IMR-90 (cell line): ENCODE data around the gene RAPGEFL1. TPM values are rescaled to one million over a fixed set of nuclear protein-coding genes. Genes with fewer than 3 reads are reported as not detected.

Source experiments
- ATAC-seq: fragments of 200-7000 bp; cut with Tn5 transposase; 2 replicates; pipeline ENCODE4 v1.9.1; 2020; ENCODE audit warnings: low read depth, mild to moderate bottlenecking, moderate library complexity
- BruUV-seq: library from RNA; stranded (reverse); fragments of 400-500 nt; replicated peaks from 2 replicates; lab custom pipeline; 2021; lab: Mats Ljungman, UMichigan
- CTCF ChIA-PET: fragments of 300-600 bp; formaldehyde crosslinking; extraction: SDS; loops from one replicate; lab custom pipeline; 2021; ENCODE audit warnings: antibody characterized with exemption; lab: Yijun Ruan, JAX
- POLR2A ChIA-PET: fragments of 300-600 bp; sonication (Branson Sonifier 250); formaldehyde crosslinking; loops from one replicate; lab custom pipeline; 2022; ENCODE audit warnings: antibody characterized with exemption; ENCODE audit not compliant: unreplicated experiment; lab: Charles Lee
- DNase-seq: peaks from one replicate; pipeline ENCODE4 v3.0.0; 2013
- H2AFZ ChIP-seq: replicated peaks from 2 replicates; pipeline ENCODE3; 2013; ENCODE audit warnings: low read length, mild to moderate bottlenecking; ENCODE audit not compliant: poor library complexity
- H2AK5ac ChIP-seq: 2 replicates; pipeline ENCODE4 v1.6.1; 2013; ENCODE audit warnings: low read depth, low read length, inconsistent platforms
- H2AK9ac ChIP-seq: replicated peaks from 2 replicates; pipeline ENCODE3; 2013; ENCODE audit warnings: mild to moderate bottlenecking, low read depth, low read length, moderate library complexity; ENCODE audit not compliant: poor library complexity
- H2BK120ac ChIP-seq: 2 replicates; pipeline ENCODE4 v1.6.1; 2013; ENCODE audit warnings: low read depth, low read length, inconsistent platforms
- H2BK15ac ChIP-seq: 3 replicates; pipeline ENCODE4 v1.6.1; 2013; ENCODE audit warnings: low read depth, low read length, inconsistent platforms
- H2BK20ac ChIP-seq: 2 replicates; pipeline ENCODE4 v1.6.1; 2013; ENCODE audit warnings: low read depth, mild to moderate bottlenecking, inconsistent platforms, low read length, moderate library complexity
- H2BK5ac ChIP-seq: 2 replicates; pipeline ENCODE4 v1.6.1; 2013; ENCODE audit warnings: mild to moderate bottlenecking, low read depth, low read length, inconsistent platforms; ENCODE audit not compliant: poor library complexity, severe bottlenecking
- H3K14ac ChIP-seq: replicated peaks from 2 replicates; pipeline ENCODE4 v1.6.1; 2013; ENCODE audit warnings: low read depth, low read length, inconsistent platforms
- H3K18ac ChIP-seq: 2 replicates; pipeline ENCODE4 v1.6.1; 2013; ENCODE audit warnings: low read depth, low read length, control low read depth
- H3K23ac ChIP-seq: 2 replicates; pipeline ENCODE4 v1.6.1; 2013; ENCODE audit warnings: low read depth, low read length, inconsistent platforms
- H3K27ac ChIP-seq: 2 replicates; pipeline ENCODE4 v1.5.1; 2013; ENCODE audit warnings: mild to moderate bottlenecking, control low read depth, low read length; ENCODE audit not compliant: insufficient read depth
- H3K27me3 ChIP-seq: 2 replicates; pipeline ENCODE4 v1.6.1; 2013; ENCODE audit warnings: low read length; ENCODE audit not compliant: control insufficient read depth, insufficient read depth
- H3K36me3 ChIP-seq: 2 replicates; pipeline ENCODE4 v1.6.1; 2013; ENCODE audit warnings: low read length, mixed read lengths; ENCODE audit not compliant: control insufficient read depth, insufficient read depth
- H3K4ac ChIP-seq: 2 replicates; pipeline ENCODE4 v1.6.1; 2013; ENCODE audit warnings: low read depth, low read length, inconsistent platforms
- H3K4me1 ChIP-seq: 2 replicates; pipeline ENCODE4 v1.6.1; 2013; ENCODE audit warnings: low read length, mixed read lengths; ENCODE audit not compliant: control insufficient read depth, insufficient read depth
- H3K4me2 ChIP-seq: 2 replicates; pipeline ENCODE4 v1.6.1; 2013; ENCODE audit warnings: low read depth, mild to moderate bottlenecking, control low read depth, low read length, moderate library complexity
- H3K4me3 ChIP-seq: 2 replicates; pipeline ENCODE4 v1.5.1; 2013; ENCODE audit warnings: low read depth, mild to moderate bottlenecking, control low read depth, low read length, moderate library complexity; ENCODE audit not compliant: insufficient read depth
- H3K56ac ChIP-seq: 2 replicates; pipeline ENCODE4 v1.6.1; 2013; ENCODE audit warnings: low read length, inconsistent platforms; ENCODE audit not compliant: insufficient read depth; ENCODE audit errors: extremely low read depth
- H3K79me1 ChIP-seq, 2 experiments: 2 replicates each; pipeline ENCODE4 v1.6.1; 2013; ENCODE audit warnings: low read length in 2 of 2, inconsistent platforms in 1 of 2, low read depth in 1 of 2
- H3K9ac ChIP-seq: 2 replicates; pipeline ENCODE4 v1.6.1; 2013; ENCODE audit warnings: low read depth, low read length, control low read depth
- H3K9me1 ChIP-seq: 2 replicates; pipeline ENCODE4 v1.6.1; 2013; ENCODE audit warnings: low read length, inconsistent platforms; ENCODE audit not compliant: insufficient read depth
- H3K9me3 ChIP-seq: 2 replicates; pipeline ENCODE4 v1.6.1; 2013; ENCODE audit warnings: low read length; ENCODE audit not compliant: control insufficient read depth, insufficient read depth
- H4K20me1 ChIP-seq: 2 replicates; pipeline ENCODE4 v1.6.1; 2013; ENCODE audit warnings: low read length, inconsistent platforms; ENCODE audit not compliant: insufficient read depth
- H4K5ac ChIP-seq: 2 replicates; pipeline ENCODE4 v1.6.1; 2013; ENCODE audit warnings: mild to moderate bottlenecking, low read depth, low read length, control low read depth
- H4K8ac ChIP-seq, 2 experiments: 2 replicates each; pipeline ENCODE4 v1.6.1; 2013; ENCODE audit warnings: low read depth in 2 of 2, low read length in 2 of 2, control low read depth in 1 of 2, inconsistent platforms in 1 of 2
- H4K91ac ChIP-seq: 2 replicates; pipeline ENCODE4 v1.6.1; 2013; ENCODE audit warnings: low read depth, low read length, inconsistent platforms; ENCODE audit not compliant: insufficient read depth
- CEBPB ChIP-seq: IDR thresholded peaks from 2 replicates; pipeline ENCODE4 v1.6.1; 2012; ENCODE audit warnings: low read depth, low read length, improper control_type of control experiment
- CHD1 ChIP-seq: IDR thresholded peaks from 2 replicates; pipeline ENCODE4 v1.6.1; 2012; ENCODE audit warnings: low read depth, low read length, improper control_type of control experiment
- CTCF ChIP-seq: conservative IDR thresholded peaks from 2 replicates; pipeline ENCODE4 v1.5.1; 2012; ENCODE audit warnings: mild to moderate bottlenecking, low read depth, low read length, improper control_type of control experiment
- MAZ ChIP-seq: IDR thresholded peaks from 2 replicates; pipeline ENCODE4 v1.6.1; 2012; ENCODE audit warnings: low read depth, mild to moderate bottlenecking, low read length, improper control_type of control experiment, moderate library complexity, borderline replicate concordance
- MXI1 ChIP-seq: IDR thresholded peaks from 2 replicates; pipeline ENCODE4 v1.6.1; 2012; ENCODE audit warnings: low read depth, mild to moderate bottlenecking, low read length, moderate library complexity, borderline replicate concordance
- POLR2A ChIP-seq: IDR thresholded peaks from 2 replicates; pipeline ENCODE4 v1.6.1; 2012; ENCODE audit warnings: mild to moderate bottlenecking, low read depth, low read length
- RFX5 ChIP-seq: IDR thresholded peaks from 2 replicates; pipeline ENCODE4 v1.8.0; 2012; ENCODE audit warnings: low read depth, mild to moderate bottlenecking, low read length, moderate library complexity
- SMC3 ChIP-seq: fragments of 150-350 bp; IDR thresholded peaks from 2 replicates; pipeline ENCODE4 v1.6.1; 2016; ENCODE audit warnings: low read depth, mild to moderate bottlenecking, antibody characterized with exemption, low read length, moderate library complexity
- USF2 ChIP-seq: fragments of 150-350 bp; IDR thresholded peaks from 2 replicates; pipeline ENCODE4 v1.6.1; 2017; ENCODE audit warnings: mild to moderate bottlenecking, antibody characterized with exemption, low read length, low read depth
- WGBS, 2 experiments: methylation state at CpG; one replicate each; pipeline versions ENCODE4 v1.1.5 to v1.1.7; 2013; ENCODE audit warnings: missing lambda C conversion rate in 2 of 2; ENCODE audit not compliant: insufficient read length in 1 of 2; ENCODE audit errors: extremely low coverage in 2 of 2; 5-methylcytosine and 5-hydroxymethylcytosine counted together
- dilution Hi-C: fragments of 300-500 bp; cut with HindIII; formaldehyde crosslinking; loops from one replicate; pipeline ENCODE4 v1.14.3; 2018; ENCODE audit warnings: low sequenced_read_pairs; ENCODE audit not compliant: unreplicated experiment
- in situ Hi-C: fragments of 300-500 bp; cut with MboI; formaldehyde crosslinking; loops from 3 replicates; pipeline ENCODE4 v1.14.3; 2019; ENCODE audit warnings: low sequenced_read_pairs, inconsistent platforms, mixed read lengths
- intact Hi-C: fragments of 100-400 bp; cut with micrococcal nuclease; formaldehyde crosslinking; loops from 2 replicates; pipeline ENCODE4 v1.10.0; 2022
- polyA plus RNA-seq, 3 experiments: library from polyadenylated mRNA; depleted of rRNA; stranded (reverse); fragments of >200 nt; gene quantifications; 2 replicates each; pipeline ENCODE4 v1.2.3, GENCODE V29; 2012; ENCODE audit warnings: low replicate concordance in 1 of 3
- total RNA-seq: library from RNA; depleted of rRNA; stranded (reverse); fragments of >200 nt; gene quantifications from 2 replicates; pipeline ENCODE4 v1.2.3, GENCODE V29; 2012

Gene RAPGEFL1
- total and polyA plus RNA-seq, 2 of the 4 experiments (the other 2 are of a cell fraction): 0.54 to 5.6 TPM

GRCh38 chr17:40218006-40218739 is 40.9 kb downstream of the RAPGEFL1 start (continued):
- TF ChIP-seq SMC3: no peak

GRCh38 chr17:40218740-40219593 is 41.7 kb downstream of the RAPGEFL1 start, which contains the start of gene WIPF2:
TSS of gene WIPF2 (plus strand) at chr17:40219304. CDS start at chr17:40256460, 37,156 bp downstream.
- intact Hi-C loops (no loop called here), in situ Hi-C loops (loop anchor here (10.0 kb wide), 1 partner anchor 136 kb away; no protein-coding TSS in a partner anchor), dilution Hi-C loops (no loop called here)
- Histone ChIP-seq H4K20me1 (no peaks in the 10 kb centered on the region), H4K8ac (peak within 1 kb of the TSS; percentile 90 to 100), H3K18ac (peak within 1 kb of the TSS; percentile 76), H3K14ac (peak within 1 kb of the TSS; percentile 98), H3K4me3 (peak within 1 kb of the TSS; percentile 70), H2BK15ac (peak within 1 kb of the TSS; percentile 37; the same call in 1 of the 3 replicates), H2BK120ac (peak within 1 kb of the TSS; percentile 73), H3K9ac (peak within 1 kb of the TSS; percentile 85), H3K23ac (peak within 1 kb of the TSS; percentile 99), H2AK9ac (peak within 1 kb of the TSS; percentile 91), H3K9me1 (peaks cover 12% of the 10 kb centered on the region), H3K27ac (peak within 1 kb of the TSS; percentile 91), H3K79me1 (peaks cover 0 to 36% of the 10 kb centered on the region in 2 experiments; a peak in 2 of 4 replicates), H3K4me1 (peaks cover 5% of the 10 kb centered on the region), H3K4me2 (peak within 1 kb of the TSS; percentile 88), H2AFZ (peak within 1 kb of the TSS; percentile 96), H4K5ac (peak within 1 kb of the TSS; percentile 97), H3K4ac (peak within 1 kb of the TSS; percentile 91), H3K36me3 (no peaks in the 10 kb centered on the region), H3K27me3 (no peaks in the 10 kb centered on the region), H2BK20ac (0 out of 2 replicates have a peak within 1 kb of the TSS, but pooled peaks have one; percentile 40), H3K56ac (peak within 1 kb of the TSS; percentile 79), H2AK5ac (peak within 1 kb of the TSS; percentile 69), H3K9me3 (no peaks in the 10 kb centered on the region), H2BK5ac (peak within 1 kb of the TSS; percentile 84), H4K91ac (peak within 1 kb of the TSS; percentile 79)
- WGBS, 2 experiments: 2% methylated on average over 27 of the region's 59 CpGs; no CpG with 5 or more reads in 1 of the 2 experiments
- peak; percentile 94 for DNase-seq
- BruUV-seq: no TSS peak
- TF ChIP-seq MXI1 (peak; percentile 29; the same call in 1 of the 2 replicates), CTCF (peak; percentile 70), CEBPB (no peak), USF2 (peak; percentile 49; the same call in 1 of the 2 replicates), RFX5 (peak; percentile 65), CHD1 (no peak; the same call in 1 of the 2 replicates), MAZ (peak; percentile 76; the same call in 1 of the 2 replicates), POLR2A (peak; percentile 50; the same call in 1 of the 2 replicates), SMC3 (peak; percentile 17; the same call in 1 of the 2 replicates)
- ATAC-seq: peak; percentile 99
- CTCF ChIA-PET: interaction anchor here (0.9 to 1.3 kb wide), 4 partner anchors 10 to 66 kb away, joined by 3 to 4 read pairs (median 4); no protein-coding TSS in a partner anchor
- POLR2A ChIA-PET: interaction anchor here (0.6 to 0.7 kb wide), 2 partner anchors 116 to 1469 kb away, joined by 4 read pairs; no protein-coding TSS in a partner anchor
